A549 treated with AZD2906 at 1 μM for 4 hours (cell line): ENCODE results near the gene RPL32. TPM values are rescaled to one million over a fixed set of nuclear protein-coding genes. Genes with fewer than 3 reads are reported as not detected.

Experiments
- total RNA-seq: library from RNA; stranded (reverse); fragments of 200-300 nt; extraction: Qiagen RNA extraction; gene quantifications from 5 replicates; pipeline ENCODE4 v1.2.3, GENCODE V29; 2022

The RPL32 gene
- 2,266 to 2,470 TPM (median 2,401 TPM) in 5 replicates for total RNA-seq

DNA sequence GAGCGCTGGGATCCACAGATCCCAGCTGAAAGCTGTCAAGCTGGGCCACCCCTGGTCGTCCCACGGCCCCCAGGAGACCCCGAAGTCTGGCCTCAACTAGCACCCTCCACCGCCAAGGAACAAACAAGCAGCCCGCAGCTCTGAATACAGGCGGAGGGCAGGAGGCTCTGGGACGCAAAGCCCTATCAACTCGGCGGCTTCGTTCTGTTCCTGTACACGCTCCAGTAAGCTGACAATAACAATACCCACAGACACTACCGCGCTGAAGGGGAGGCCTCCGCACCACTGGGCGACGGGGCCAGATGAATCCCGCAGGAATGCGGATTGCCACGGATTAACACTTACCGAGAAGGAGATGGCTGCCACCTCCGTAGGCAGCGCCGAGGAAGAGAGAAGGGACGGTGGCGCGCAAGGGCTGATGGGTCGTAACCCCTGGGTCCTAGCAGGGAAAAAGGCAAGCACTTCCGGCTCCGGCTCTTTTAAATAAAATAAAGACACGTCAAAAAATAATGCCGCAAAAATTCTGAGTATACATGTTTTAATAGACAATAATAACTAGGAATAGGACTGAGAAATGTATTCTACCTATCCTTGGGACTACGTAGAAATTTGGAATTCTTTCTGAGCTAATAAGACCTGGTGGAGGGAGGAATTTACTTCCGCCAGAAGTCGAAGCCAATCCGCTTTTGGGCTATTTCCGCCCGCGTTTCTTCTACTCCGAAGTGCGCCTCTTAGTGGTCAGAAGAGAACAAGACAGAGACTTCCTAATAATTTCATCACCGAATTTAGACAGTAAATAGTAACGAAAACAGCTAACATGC is at the start of gene RPL32:
TSS of gene RPL32 (minus strand) at position 417 of the 821 bp plus-strand sequence. CDS start 1,328 bp downstream, outside the sequence.

DNA sequence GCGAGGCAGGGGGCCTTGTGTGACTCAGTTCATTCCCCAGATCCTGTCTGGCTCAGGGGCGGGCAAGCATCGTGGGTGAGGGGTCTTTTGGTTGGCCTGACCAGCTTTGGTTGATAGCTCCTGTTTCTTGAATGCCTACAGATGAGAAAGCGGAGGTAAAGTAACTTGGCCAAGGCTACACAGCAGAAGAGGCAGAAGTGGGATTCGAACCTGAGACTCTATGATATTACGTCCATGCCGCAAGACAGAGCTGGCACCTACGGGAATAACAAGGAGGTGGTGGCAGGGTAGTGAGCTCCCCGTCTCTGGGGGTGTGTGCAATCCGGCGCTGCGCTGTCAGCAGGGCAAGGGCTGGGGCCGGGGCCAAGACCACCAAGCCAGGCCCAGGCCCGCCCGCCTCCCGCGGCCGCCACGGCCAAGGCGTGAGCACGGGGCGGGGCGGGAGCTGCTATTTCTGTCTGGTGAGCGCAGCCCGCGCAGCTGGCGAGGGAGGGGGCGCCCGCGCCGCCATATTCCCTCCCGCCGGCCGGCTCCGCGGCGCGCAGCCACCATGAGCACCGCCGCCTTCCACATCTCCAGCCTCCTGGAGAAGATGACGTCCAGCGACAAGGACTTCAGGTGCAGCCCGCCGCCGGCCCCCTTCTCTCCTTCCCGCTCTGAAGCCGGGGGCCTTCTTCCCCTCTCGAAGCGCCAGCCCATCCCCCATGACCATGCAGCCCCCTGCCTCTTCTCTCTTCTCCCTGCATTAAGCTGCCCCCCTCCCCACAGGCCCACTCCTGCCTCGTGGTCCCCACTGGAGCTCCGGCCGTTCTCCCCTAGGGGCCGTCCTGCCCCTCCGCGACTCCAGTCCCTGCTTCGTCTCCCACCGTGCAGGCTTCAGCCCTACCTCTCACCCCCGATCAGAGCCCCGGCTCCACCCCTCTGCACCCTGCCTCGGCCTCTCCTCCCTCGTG is 44.9 kb downstream of the RPL32 start, which contains the start of gene CAND2:
TSS of gene CAND2 (plus strand) at position 510 of the 953 bp plus-strand sequence. CDS start at position 551, 41 bp downstream.

Other genes starting within 250 kb of the RPL32 start
- gene RAF1, start 177.4 kb downstream of the RPL32 start, total RNA-seq, result 64.1 to 69.4 TPM (median 66.0 TPM) in 5 replicates
- 0.26 to 0.47 TPM (median 0.30 TPM) in 5 replicates for gene TMEM40, start 82.3 kb downstream of the RPL32 start, total RNA-seq
- 0.26 to 0.37 TPM (median 0.33 TPM) in 5 replicates for gene CAND2, start 44.9 kb downstream of the RPL32 start, total RNA-seq
- 15.0 to 19.9 TPM (median 17.9 TPM) in 5 replicates for gene IQSEC1, start 231.9 kb upstream of the RPL32 start, total RNA-seq